Vagina (tissue), 2 donors: Measurements from ENCODE around the gene UHRF1. TPM values are rescaled to one million over a fixed set of nuclear protein-coding genes. Genes with fewer than 3 reads are reported as not detected.
"Not testable (repeated sequence)": the region's sequence is repeated elsewhere in the genome, so short reads cannot be mapped to it uniquely, and the experiment has no call there.

Experiments used
- DNase-seq, 2 donors: peaks; one replicate each; pipeline ENCODE4 v3.0.0-alpha.2; 2017; ENCODE audit errors: extremely low spot score in 2 of 2
- H3K27ac ChIP-seq: fragments of 200-600 bp; sonication (generic); one replicate; pipeline ENCODE4 v1.5.1; 2019
- H3K27me3 ChIP-seq: fragments of 200-600 bp; sonication (generic); one replicate; pipeline ENCODE4 v1.5.1; 2019
- H3K36me3 ChIP-seq, 2 donors: fragments of 200-600 bp; sonication (generic); one replicate each; pipeline ENCODE4 v1.5.1; 2017 to 2019
- H3K4me1 ChIP-seq: fragments of 200-600 bp; sonication (generic); one replicate; pipeline ENCODE4 v1.5.1; 2019
- H3K4me3 ChIP-seq, 2 donors: fragments of 200-600 bp; sonication (generic); 1 replicate in 1 of 2; 2 replicates in 1 of 2; pipeline ENCODE4 v1.5.1; 2016 to 2019
- H3K9me3 ChIP-seq: fragments of 200-600 bp; sonication (generic); one replicate; pipeline ENCODE4 v1.5.1; 2019
- POLR2A ChIP-seq, 2 donors: fragments of 450-650 bp; IDR thresholded peaks; one replicate each; pipeline ENCODE4 v1.6.1; 2017; ENCODE audit warnings: antibody characterized with exemption in 2 of 2, mild to moderate bottlenecking in 2 of 2, moderate library complexity in 2 of 2
- POLR2AphosphoS5 ChIP-seq, 2 donors: sonication (generic); formaldehyde crosslinking; IDR thresholded peaks; one replicate each; pipeline ENCODE4 v1.9.0; 2017; ENCODE audit warnings: antibody characterized with exemption in 2 of 2, mild to moderate bottlenecking in 2 of 2, low read depth in 1 of 2; ENCODE audit not compliant: insufficient read depth in 1 of 2
- intact Hi-C: fragments of 100-400 bp; cut with DNase I; formaldehyde crosslinking; loops from one replicate; pipeline ENCODE4 v1.15.1; 2023
- total RNA-seq: library from RNA; depleted of rRNA; stranded (reverse); fragments of >200 nt; gene quantifications from one replicate; pipeline ENCODE4 v1.2.3, GENCODE V29; 2016
- TF ChIP-seq, protein P1 (sequence below), 3 experiments: fragments of 450-650 bp in 2 of 3; fragments of 200-600 bp in 1 of 3; sonication (generic) in 1 of 3; IDR thresholded peaks; one replicate each; pipeline ENCODE4 v1.5.1; 2017 to 2019; ENCODE audit warnings: antibody characterized with exemption in 3 of 3, mild to moderate bottlenecking in 2 of 3, moderate library complexity in 2 of 3

The UHRF1 gene
- total RNA-seq, 1 donor from 2014 or later: 2.0 TPM

GRCh38 chr19:4951656-4952055 lies 42.4 kb downstream of the UHRF1 start:
- Histone ChIP-seq H3K27ac (no peak overlapping the region), H3K4me3 (no peak overlapping the region), H3K36me3 (no peaks in the 10 kb centered on the region), H3K4me1 (no peaks in the 10 kb centered on the region), H3K9me3 (no peaks in the 10 kb centered on the region), H3K27me3 (no peaks in the 10 kb centered on the region)
- TF ChIP-seq POLR2A (IDR thresholded peaks at IDR 0.05) (no peak), POLR2AphosphoS5 (IDR thresholded peaks at IDR 0.05; ENCODE audit: insufficient read depth in 1 of 2, low read depth in 1 of 2) (no peak)
- TF ChIP-seq, protein P1, sequence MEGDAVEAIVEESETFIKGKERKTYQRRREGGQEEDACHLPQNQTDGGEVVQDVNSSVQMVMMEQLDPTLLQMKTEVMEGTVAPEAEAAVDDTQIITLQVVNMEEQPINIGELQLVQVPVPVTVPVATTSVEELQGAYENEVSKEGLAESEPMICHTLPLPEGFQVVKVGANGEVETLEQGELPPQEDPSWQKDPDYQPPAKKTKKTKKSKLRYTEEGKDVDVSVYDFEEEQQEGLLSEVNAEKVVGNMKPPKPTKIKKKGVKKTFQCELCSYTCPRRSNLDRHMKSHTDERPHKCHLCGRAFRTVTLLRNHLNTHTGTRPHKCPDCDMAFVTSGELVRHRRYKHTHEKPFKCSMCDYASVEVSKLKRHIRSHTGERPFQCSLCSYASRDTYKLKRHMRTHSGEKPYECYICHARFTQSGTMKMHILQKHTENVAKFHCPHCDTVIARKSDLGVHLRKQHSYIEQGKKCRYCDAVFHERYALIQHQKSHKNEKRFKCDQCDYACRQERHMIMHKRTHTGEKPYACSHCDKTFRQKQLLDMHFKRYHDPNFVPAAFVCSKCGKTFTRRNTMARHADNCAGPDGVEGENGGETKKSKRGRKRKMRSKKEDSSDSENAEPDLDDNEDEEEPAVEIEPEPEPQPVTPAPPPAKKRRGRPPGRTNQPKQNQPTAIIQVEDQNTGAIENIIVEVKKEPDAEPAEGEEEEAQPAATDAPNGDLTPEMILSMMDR (IDR thresholded peaks at IDR 0.05): no peak
- intact Hi-C loops: no loop called here
- DNase-seq: no peak

GRCh38 chr19:4952945-4953344 lies 43.6 kb downstream of the UHRF1 start:
- intact Hi-C loops: no loop called here
- H3K4me1 ChIP-seq: no peaks in the 10 kb centered on the region
- no peaks in the 10 kb centered on the region for H3K9me3 ChIP-seq
- no peak overlapping the region for H3K27ac ChIP-seq
- no peak overlapping the region for H3K4me3 ChIP-seq
- no peak for TF ChIP-seq POLR2AphosphoS5 (IDR thresholded peaks at IDR 0.05; ENCODE audit: insufficient read depth in 1 of 2, low read depth in 1 of 2)
- TF ChIP-seq, protein P1 (IDR thresholded peaks at IDR 0.05): no peak
- TF ChIP-seq POLR2A (IDR thresholded peaks at IDR 0.05): no peak
- no peaks in the 10 kb centered on the region for H3K36me3 ChIP-seq
- DNase-seq: no peak
- H3K27me3 ChIP-seq: no peaks in the 10 kb centered on the region

DNA sequence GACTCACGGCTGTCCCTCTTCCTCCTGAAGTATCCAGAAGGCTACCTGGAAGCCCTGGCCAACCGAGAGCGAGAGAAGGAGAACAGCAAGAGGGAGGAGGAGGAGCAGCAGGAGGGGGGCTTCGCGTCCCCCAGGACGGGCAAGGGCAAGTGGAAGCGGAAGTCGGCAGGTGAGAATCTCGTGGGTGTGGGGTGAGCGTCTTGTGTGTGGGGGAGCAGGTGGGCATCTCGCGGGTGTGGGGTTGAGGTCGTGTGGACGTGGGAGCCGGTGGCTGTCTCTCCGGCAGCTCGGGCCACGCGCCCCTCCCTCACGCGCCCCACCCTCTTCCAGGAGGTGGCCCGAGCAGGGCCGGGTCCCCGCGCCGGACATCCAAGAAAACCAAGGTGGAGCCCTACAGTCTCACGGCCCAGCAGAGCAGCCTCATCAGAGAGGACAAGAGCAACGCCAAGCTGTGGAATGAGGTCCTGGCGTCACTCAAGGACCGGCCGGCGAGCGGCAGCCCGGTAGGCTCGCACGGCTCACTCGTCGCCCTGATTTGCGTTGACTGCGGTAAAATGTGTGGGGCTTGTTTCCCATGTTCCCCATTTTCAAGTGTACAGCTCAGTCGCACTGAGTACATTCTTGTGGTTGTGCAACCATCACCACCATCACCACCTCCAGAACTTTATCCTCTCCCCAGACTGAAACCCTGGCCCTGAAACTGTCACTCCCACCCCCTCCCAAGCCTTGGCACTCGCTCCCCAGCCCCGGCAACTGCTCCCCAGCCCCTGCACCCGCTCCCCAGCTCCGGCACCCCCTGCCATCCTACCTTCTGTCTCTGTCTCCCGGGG lies 45.2 kb downstream of the UHRF1 start:
- H3K27ac ChIP-seq, H3K4me1 ChIP-seq, intact Hi-C loops, H3K27me3 ChIP-seq, H3K36me3 ChIP-seq, H3K9me3 ChIP-seq, DNase-seq, H3K4me3 ChIP-seq: not testable (repeated sequence)

DNA sequence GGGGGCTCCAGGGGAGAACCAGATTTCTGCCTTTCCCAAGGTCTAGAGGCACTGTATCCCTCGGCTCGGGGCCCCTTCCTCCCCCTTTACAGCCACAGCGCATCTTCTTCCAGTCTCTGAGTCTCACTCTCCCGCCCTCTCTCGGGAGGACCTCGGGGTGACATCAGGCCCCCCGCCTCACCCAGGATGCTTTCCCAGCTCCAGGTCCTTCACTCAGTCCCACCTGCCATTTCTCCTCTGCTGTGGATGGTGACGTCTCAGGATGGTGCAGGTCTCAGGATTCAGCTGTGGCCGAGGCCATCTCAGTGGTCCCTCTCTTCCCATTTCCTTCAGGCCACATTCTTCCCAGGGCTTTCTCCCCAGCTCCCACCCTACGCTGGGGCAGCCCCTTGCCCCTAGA lies 46.0 kb downstream of the UHRF1 start:
- H3K36me3 ChIP-seq: no peaks in the 10 kb centered on the region
- H3K9me3 ChIP-seq: no peaks in the 10 kb centered on the region
- H3K27ac ChIP-seq: no peak overlapping the region
- TF ChIP-seq POLR2AphosphoS5 (IDR thresholded peaks at IDR 0.05; ENCODE audit: insufficient read depth in 1 of 2, low read depth in 1 of 2): no peak
- TF ChIP-seq, protein P1 (IDR thresholded peaks at IDR 0.05): no peak
- no peak for TF ChIP-seq POLR2A (IDR thresholded peaks at IDR 0.05)
- no peak overlapping the region for H3K4me3 ChIP-seq
- no peak for DNase-seq
- intact Hi-C loops: no loop called here
- no peaks in the 10 kb centered on the region for H3K27me3 ChIP-seq
- H3K4me1 ChIP-seq: no peaks in the 10 kb centered on the region

DNA sequence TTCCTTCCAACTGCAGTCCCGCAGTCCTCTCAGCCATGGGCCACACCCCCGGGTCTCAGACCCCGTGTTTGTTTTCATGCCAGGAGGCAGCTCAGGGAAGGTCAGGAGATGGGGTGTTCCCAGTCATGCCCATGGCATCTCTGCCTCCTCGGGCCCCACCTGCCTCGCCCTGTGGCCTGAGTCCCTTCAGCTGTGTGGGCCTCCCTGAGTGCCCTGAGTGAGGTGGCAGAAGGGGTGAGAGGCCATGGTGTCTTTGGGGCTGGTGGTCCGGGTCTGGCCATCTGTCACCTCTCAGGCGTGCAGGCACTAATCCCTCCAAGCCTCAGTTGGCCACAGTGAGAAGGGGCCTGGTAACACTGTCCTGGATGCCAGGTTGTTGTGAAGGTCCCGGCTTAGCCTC lies 48.7 kb downstream of the UHRF1 start:
- Histone ChIP-seq H3K27me3 (no peaks in the 10 kb centered on the region), H3K36me3 (no peaks in the 10 kb centered on the region), H3K4me3 (no peak overlapping the region), H3K4me1 (no peaks in the 10 kb centered on the region), H3K27ac (no peak overlapping the region), H3K9me3 (no peaks in the 10 kb centered on the region)
- intact Hi-C loops: no loop called here
- TF ChIP-seq POLR2A (IDR thresholded peaks at IDR 0.05) (no peak), POLR2AphosphoS5 (IDR thresholded peaks at IDR 0.05; ENCODE audit: insufficient read depth in 1 of 2, low read depth in 1 of 2) (no peak)
- TF ChIP-seq, protein P1 (IDR thresholded peaks at IDR 0.05): no peak
- DNase-seq: no peak
